ENCODE results near the gene CASP1.

The CASP1 gene

DNA sequence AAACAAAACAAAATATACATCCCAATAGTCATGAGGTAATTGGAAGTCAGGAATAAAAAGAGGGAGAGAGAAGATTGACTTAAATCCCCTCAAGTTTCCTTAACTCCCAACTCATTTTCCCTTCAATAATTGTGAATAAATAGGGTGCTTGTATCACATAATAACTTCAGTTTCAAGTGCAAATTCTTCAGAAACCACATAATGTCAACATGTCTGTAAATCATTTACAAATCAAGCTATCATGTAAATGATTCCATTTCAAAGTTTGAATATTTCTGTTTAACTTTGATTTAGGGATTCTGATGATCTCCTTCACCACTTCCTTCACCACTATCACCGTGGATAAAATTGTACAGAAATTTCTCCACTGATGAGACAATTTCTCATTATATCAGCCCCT is 35.2 kb downstream of the CASP1 start:
- Histone ChIP-seq H3K27me3 (ENCODE audit: insufficient read depth, poor library complexity, severe bottlenecking) (no peaks in the 10 kb centered on the region), H3K27ac (ENCODE audit: poor library complexity, severe bottlenecking) (no peak overlapping the region), H3K36me3 (ENCODE audit: low read depth) (no peaks in the 10 kb centered on the region), H3K4me1 (ENCODE audit: insufficient read depth, poor library complexity, severe bottlenecking) (no peaks in the 10 kb centered on the region), H3K4me3 (ENCODE audit: severe bottlenecking) (no peak overlapping the region), H3K9me3 (ENCODE audit: severe bottlenecking) (no peaks in the 10 kb centered on the region)
- DNase-seq (ENCODE audit: low spot score), result no peak
- no peak for ATAC-seq (ENCODE audit: low read depth)
- no peak for TF ChIP-seq CTCF (IDR thresholded peaks at IDR 0.05; ENCODE audit: poor library complexity, severe bottlenecking)

DNA sequence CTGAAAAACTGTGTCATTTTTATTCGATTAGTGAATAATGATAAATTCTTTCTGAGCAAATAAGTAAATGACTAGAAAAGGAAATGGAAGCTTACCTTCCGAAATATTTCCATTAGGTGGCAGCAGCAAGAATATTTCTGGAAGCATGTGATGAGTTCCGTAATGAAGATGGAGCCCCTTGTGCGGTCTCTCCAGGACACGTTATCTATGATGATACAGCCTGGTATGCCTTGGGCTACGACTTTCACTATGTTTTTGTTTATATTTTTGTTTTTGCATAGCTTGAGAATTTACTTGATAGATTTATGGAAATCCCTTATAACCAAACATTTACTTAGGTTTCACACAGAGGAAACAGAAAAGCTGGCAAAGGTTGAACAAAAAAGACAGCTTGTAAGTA is 37.7 kb downstream of the CASP1 start:
- Histone ChIP-seq H3K9me3 (ENCODE audit: severe bottlenecking) (no peaks in the 10 kb centered on the region), H3K36me3 (ENCODE audit: low read depth) (no peaks in the 10 kb centered on the region), H3K27me3 (ENCODE audit: insufficient read depth, poor library complexity, severe bottlenecking) (no peaks in the 10 kb centered on the region), H3K4me3 (ENCODE audit: severe bottlenecking) (no peak overlapping the region), H3K4me1 (ENCODE audit: insufficient read depth, poor library complexity, severe bottlenecking) (no peaks in the 10 kb centered on the region), H3K27ac (ENCODE audit: poor library complexity, severe bottlenecking) (no peak overlapping the region)
- ATAC-seq (ENCODE audit: low read depth) (no peak), DNase-seq (ENCODE audit: low spot score) (no peak)
- peak; percentile 58 for TF ChIP-seq CTCF (IDR thresholded peaks at IDR 0.05; ENCODE audit: poor library complexity, severe bottlenecking)

DNA sequence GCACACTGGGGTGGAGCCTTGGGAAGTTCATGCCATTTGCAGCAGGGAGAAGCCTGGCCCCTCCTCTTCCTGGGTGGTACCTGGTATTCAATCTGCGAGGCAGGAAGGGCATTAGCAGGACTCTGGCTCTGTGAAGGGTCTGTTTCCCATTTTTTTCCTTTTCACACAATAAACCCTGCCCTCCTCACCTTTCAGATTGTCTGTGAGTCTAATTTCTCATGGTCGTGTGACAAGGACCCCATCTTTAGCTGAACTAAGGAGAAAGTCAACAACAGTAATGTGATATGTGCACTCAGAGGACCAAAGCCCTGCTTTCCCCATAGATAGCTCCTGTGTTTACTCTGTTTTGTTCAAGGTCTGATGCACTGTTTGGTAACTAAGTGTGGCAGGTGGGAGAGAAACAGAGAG is 39.9 kb downstream of the CASP1 start:
- Histone ChIP-seq H3K4me1 (ENCODE audit: insufficient read depth, poor library complexity, severe bottlenecking) (no peaks in the 10 kb centered on the region), H3K36me3 (ENCODE audit: low read depth) (no peaks in the 10 kb centered on the region), H3K4me3 (ENCODE audit: severe bottlenecking) (no peak overlapping the region), H3K27ac (ENCODE audit: poor library complexity, severe bottlenecking) (no peak overlapping the region), H3K9me3 (ENCODE audit: severe bottlenecking) (no peaks in the 10 kb centered on the region), H3K27me3 (ENCODE audit: insufficient read depth, poor library complexity, severe bottlenecking) (no peaks in the 10 kb centered on the region)
- no peak for TF ChIP-seq CTCF (IDR thresholded peaks at IDR 0.05; ENCODE audit: poor library complexity, severe bottlenecking)
- DNase-seq (ENCODE audit: low spot score) (no peak), ATAC-seq (ENCODE audit: low read depth) (no peak)

DNA sequence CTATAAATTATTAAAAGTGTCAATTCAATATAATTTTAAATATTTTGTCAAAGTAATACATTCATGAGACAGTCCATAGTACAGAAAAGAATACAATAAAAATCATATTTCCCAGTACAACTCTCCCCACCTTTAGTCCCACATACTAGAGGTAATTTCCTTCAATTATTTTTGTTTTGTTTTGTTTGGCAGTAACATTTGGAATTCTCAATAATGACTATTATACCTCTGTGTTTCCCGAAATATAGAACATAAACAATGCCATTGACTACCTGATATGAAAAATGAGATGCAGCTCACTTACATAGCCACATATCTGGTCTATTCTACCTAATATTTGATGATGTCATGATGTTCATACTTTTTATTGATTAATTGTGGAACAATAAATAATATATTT is 42.2 kb downstream of the CASP1 start:
- DNase-seq (ENCODE audit: low spot score) (no peak), ATAC-seq (ENCODE audit: low read depth) (no peak)
- Histone ChIP-seq H3K27ac (ENCODE audit: poor library complexity, severe bottlenecking) (no peak overlapping the region), H3K4me3 (ENCODE audit: severe bottlenecking) (no peak overlapping the region), H3K4me1 (ENCODE audit: insufficient read depth, poor library complexity, severe bottlenecking) (no peaks in the 10 kb centered on the region), H3K9me3 (ENCODE audit: severe bottlenecking) (no peaks in the 10 kb centered on the region), H3K36me3 (ENCODE audit: low read depth) (no peaks in the 10 kb centered on the region), H3K27me3 (ENCODE audit: insufficient read depth, poor library complexity, severe bottlenecking) (no peaks in the 10 kb centered on the region)
- TF ChIP-seq CTCF (IDR thresholded peaks at IDR 0.05; ENCODE audit: poor library complexity, severe bottlenecking), result no peak

- ATAC-seq (ENCODE audit: low read depth), result no peak
- no peak for TF ChIP-seq CTCF (IDR thresholded peaks at IDR 0.05; ENCODE audit: poor library complexity, severe bottlenecking)
- no peaks in the 10 kb centered on the region for H3K9me3 ChIP-seq (ENCODE audit: severe bottlenecking)
- no peak overlapping the region for H3K4me3 ChIP-seq (ENCODE audit: severe bottlenecking)
- DNase-seq (ENCODE audit: low spot score), result no peak
- no peak overlapping the region for H3K27ac ChIP-seq (ENCODE audit: poor library complexity, severe bottlenecking)
- H3K27me3 ChIP-seq (ENCODE audit: insufficient read depth, poor library complexity, severe bottlenecking), result no peaks in the 10 kb centered on the region
- H3K36me3 ChIP-seq (ENCODE audit: low read depth), result no peaks in the 10 kb centered on the region
- no peaks in the 10 kb centered on the region for H3K4me1 ChIP-seq (ENCODE audit: insufficient read depth, poor library complexity, severe bottlenecking)
Observed at GRCh38 chr11:104991994-104992393, 43.0 kb downstream of the CASP1 start.

Measured in RWPE2 (cell line).